Dermis blood vessel endothelial cell (primary cell): ENCODE data around the gene TMEM196. TPM values are rescaled to one million over a fixed set of nuclear protein-coding genes. Genes with fewer than 3 reads are reported as not detected.

ENCODE experiments used
- DNase-seq: peaks from one replicate; pipeline ENCODE4 v3.0.0; 2010
- total RNA-seq: library from RNA; depleted of rRNA; stranded (reverse); fragments of >200 nt; gene quantifications from 2 replicates; pipeline ENCODE4 v1.2.3, GENCODE V29; 2014

Gene TMEM196
- not detected in 2 replicates for total RNA-seq

GRCh38 chr7:19772841-19773760 is at the start of gene TMEM196:
TMEM196 (minus strand) TSS chr7:19773617; CDS start chr7:19772696, 921 bp downstream.
- peak; percentile 7 for DNase-seq

- DNase-seq, result no peak
These were observed 42.7 kb upstream of the TMEM196 start for GRCh38 chr7:19816128-19816527.

GRCh38 chr7:19815546-19815945 is 42.1 kb upstream of the TMEM196 start:
- DNase-seq, result no peak

DNA sequence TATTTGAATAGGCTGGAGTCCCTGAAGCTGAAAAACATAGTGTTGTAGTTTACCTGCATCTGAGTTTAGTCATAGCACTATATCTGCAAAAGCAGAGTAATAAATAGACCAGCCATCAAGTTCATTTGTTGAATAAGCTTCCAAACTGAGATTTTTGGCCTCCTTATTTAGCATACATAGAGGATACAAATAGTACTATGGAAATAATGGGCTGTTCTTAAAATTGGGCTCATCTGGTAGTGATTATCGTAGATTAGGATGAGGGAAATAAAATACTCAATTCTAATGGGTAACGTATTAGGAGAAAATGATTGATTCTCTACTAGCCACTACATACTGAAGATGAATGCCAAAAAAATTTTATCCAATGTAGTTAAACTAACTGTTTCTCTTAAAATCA is 41.4 kb upstream of the TMEM196 start:
- no peak for DNase-seq

- DNase-seq, result no peak
These were observed 38.0 kb upstream of the TMEM196 start for GRCh38 chr7:19811386-19811785.

DNA sequence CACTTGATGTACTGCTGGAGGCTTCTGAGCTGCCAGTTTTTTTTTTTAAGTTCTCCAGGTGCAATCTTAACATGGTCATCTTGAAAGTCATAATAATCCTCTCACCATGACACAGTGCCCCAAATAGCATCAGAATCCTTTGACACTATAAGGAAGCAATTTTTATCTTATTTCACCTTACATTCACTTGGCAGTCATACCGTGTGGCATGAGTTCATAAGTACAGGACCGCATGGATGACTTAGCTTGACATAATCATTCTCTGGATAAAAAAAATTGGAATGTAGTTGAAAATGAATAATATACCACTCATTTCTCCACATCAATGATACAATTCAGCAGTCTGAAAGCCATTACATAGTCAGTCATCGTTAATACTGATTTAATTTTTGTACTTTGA is 25.6 kb upstream of the TMEM196 start:
- no peak for DNase-seq

- no peak for DNase-seq
These were observed 10.1 kb upstream of the TMEM196 start for GRCh38 chr7:19783541-19783940.

GRCh38 chr7:19776981-19777380 is 3.6 kb upstream of the TMEM196 start:
- DNase-seq, result no peak

DNA sequence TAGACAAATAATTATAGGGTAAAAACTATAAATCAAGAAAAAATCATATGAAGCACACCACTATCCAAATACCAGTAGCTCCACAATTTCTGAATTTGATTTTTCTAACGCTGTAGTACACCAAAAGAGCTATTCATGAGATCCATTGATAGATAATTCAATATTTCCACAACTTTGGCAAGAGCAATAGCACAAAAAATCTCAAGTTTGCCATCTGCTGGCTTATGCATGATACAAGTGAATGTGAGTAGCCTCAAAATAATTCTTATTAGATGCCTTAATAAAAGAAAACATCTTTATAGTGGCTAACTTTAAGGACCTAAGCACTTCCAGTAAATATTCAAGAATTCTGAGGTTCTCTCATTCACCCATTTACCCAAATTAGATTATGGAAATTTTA is 2.2 kb upstream of the TMEM196 start:
- no peak for DNase-seq

GRCh38 chr7:19772306-19772705 is 1.1 kb downstream of the TMEM196 start:
- no peak for DNase-seq

GRCh38 chr7:19762631-19763030 is 10.8 kb downstream of the TMEM196 start:
- no peak for DNase-seq

GRCh38 chr7:19754521-19755116 is 18.8 kb downstream of the TMEM196 start:
- DNase-seq, result peak; percentile 56

GRCh38 chr7:19752020-19752419 is 21.4 kb downstream of the TMEM196 start:
- no peak for DNase-seq

DNA sequence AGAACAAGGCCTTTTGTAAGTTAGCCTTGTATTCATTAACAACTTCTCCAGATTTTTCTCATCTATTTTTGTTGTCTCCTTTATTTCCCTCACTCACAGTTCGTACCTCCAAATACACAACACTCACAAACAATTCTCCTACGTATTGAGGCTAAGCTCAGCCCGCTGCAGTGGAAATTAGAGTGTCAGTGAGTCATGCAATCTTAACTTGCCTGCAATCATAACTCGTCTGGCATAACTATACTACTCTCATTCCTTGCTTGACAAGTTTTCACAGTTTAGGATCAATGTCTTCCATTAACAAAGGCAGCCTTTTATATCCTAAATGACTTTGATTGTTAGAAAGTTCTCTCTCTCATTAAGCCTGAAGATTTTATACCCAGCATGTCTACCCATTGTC is 23.8 kb downstream of the TMEM196 start:
- DNase-seq, result peak; percentile 5

DNA sequence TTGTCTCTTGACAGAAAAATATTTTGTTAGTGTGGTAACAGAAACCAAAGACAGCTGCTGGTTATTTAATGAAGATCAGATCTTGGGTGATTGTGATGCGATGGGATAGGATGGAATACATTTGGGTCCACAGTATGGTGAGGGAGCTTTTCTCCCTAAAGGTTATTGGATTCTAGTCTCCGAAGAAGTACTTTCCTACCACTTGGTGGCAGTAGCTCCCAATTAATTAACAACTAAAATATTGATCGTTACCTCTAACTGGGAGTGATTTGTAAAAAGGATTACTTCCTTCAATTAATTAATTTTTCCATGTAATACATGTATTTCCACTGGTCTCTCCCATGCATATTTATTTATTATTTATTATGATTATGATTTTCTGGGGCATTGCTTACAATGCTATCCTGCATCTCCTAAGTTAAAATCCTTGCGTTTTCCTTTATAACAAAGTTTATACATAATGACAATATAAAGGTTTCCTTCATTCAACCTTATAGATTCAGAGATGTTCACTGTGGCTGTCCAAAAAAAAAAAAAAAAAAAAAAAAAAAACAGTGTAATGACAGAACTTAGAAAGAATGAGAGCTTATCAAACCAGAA is 25.6 kb downstream of the TMEM196 start:
- DNase-seq, result peak; percentile 52

DNA sequence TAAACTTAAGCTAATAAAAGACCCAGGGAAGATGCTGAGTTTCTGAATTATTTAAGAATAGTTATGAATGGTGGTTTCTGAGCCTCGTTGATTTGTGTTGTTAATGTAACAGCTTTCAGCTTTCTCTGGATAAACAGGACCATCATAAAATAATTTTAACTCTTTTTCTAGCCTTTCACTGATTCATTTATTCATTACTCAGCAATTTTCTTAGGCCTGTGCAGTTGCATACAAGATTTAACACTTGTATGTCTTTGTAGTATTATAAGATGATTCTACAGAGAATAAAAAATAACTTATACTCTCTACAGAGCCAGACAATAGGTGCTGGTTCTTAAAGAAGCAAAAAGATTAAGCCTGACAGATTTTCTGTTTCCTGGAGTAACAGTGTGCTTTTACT is 29.3 kb downstream of the TMEM196 start:
- no peak for DNase-seq

DNA sequence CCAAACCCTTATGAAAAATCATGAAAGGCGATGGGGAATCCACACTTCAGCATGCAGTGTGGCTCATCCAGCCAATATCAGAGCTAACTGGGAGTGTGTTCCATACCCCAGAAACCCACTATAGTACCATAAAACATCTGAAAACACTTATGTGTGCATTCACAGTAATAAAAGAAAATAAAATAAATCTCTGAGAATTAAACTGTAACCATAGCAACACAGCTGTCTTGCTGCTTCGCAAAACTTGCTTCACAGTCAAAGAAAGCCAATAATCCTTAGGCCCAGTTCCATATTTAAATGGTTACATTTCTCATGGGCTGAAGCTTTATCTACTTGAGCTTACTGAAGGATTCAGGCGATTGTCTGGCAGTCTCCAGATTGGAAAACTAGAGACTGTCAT is 44.7 kb downstream of the TMEM196 start:
- no peak for DNase-seq

DNA sequence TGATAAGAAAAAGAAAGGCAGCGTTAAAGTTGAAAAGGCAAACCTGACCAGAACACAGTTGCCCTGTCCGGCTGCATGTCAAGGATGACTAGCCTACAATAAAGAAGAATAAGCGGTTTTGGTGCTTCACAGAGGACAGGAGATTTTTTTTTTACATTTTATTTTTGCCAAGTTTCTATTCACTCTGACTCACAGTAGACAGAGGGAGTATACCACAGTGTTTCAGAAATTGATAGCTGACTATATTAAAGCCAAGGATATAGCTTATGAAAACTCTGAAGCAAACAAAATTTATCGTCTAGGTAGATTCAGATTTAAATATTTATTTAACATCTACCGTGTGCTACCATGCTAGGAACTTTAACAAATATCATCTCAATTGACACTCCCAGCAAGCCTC is 47.6 kb downstream of the TMEM196 start:
- DNase-seq, result no peak

GRCh38 chr7:19715499-19715898 is 57.9 kb downstream of the TMEM196 start:
- no peak for DNase-seq

- DNase-seq, result peak; percentile 70
These were observed 59.7 kb downstream of the TMEM196 start for GRCh38 chr7:19713676-19714075.

DNA sequence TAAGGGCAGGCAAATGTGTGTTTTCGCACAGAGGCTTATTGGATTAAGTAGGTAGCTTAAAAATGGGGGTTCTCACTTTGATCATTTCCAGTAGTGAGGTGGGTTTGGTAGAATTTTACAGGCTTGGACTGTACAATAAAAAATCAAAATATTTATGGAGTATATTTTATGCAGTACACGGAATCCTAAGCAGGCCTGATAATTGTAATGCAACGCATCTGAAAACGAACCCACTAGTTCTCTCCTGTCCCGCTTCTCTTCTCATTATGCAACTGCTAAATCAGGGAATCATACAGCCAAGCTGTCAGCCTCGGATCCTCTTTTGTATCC is 64.2 kb downstream of the TMEM196 start:
- DNase-seq, result peak; percentile 1

- peak; percentile 97 for DNase-seq
These were observed 64.8 kb downstream of the TMEM196 start, which contains the start of gene POLR1F for GRCh38 chr7:19708397-19709248. POLR1F (minus strand) TSS chr7:19709037; CDS start chr7:19709016, 21 bp downstream.

DNA sequence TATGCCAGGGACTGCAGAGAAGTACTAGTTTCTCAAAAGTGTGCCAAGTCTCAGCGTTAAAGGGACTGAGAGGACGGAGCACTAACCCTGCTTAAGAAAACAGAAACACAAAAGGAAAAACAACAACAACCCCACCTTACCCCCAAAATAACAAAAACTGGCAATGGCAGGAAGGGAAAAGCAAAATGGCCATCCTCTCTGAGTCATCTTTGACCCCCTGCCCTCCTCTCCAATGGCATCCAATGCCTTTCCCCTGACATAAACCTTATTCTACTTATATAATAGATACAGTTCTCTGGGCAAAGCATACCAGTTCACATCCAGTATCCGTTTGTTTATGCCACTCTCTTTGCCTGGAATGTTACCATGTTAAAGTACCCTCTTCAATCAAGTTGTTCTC is 66.2 kb downstream of the TMEM196 start:
- DNase-seq, result peak; percentile 50
